ENCODE measurements around the gene PHACTR3. TPM values are rescaled to one million over a fixed set of nuclear protein-coding genes. Genes with fewer than 3 reads are reported as not detected.

The PHACTR3 gene
- total RNA-seq, 4 donors from 2014 or later: 0.26 to 3.2 (median 0.57) TPM

- Histone ChIP-seq H3K4me3 (no peak overlapping the region), H3K27ac (no peak overlapping the region), H3K9me3 (no peaks in the 10 kb centered on the region), H3K4me1 (no peaks in the 10 kb centered on the region), H3K27me3 (no peaks in the 10 kb centered on the region), H3K36me3 (no peaks in the 10 kb centered on the region)
- no peak for DNase-seq
- intact Hi-C loops (cut with DNase I; ENCODE audit: low total_unique reads): no loop called here
- TF ChIP-seq CTCF (IDR thresholded peaks at IDR 0.05) (no peak), POLR2A (IDR thresholded peaks at IDR 0.05) (no peak)
Measured at GRCh38 chr20:59591061-59591460, 13.3 kb upstream of the PHACTR3 start.

- H3K9me3 ChIP-seq: no peaks in the 10 kb centered on the region
- no peaks in the 10 kb centered on the region for H3K36me3 ChIP-seq
- H3K4me1 ChIP-seq: no peaks in the 10 kb centered on the region
- intact Hi-C loops (cut with DNase I; ENCODE audit: low total_unique reads): no loop called here
- H3K4me3 ChIP-seq: no peak overlapping the region
- no peak for DNase-seq
- H3K27me3 ChIP-seq: no peaks in the 10 kb centered on the region
- no peak for TF ChIP-seq CTCF (IDR thresholded peaks at IDR 0.05)
- TF ChIP-seq POLR2A (IDR thresholded peaks at IDR 0.05): no peak
- H3K27ac ChIP-seq: no peak overlapping the region
Measured at GRCh38 chr20:59596690-59597089, 7.7 kb upstream of the PHACTR3 start.

GRCh38 chr20:59597240-59597639, 7.1 kb upstream of the PHACTR3 start:
- Histone ChIP-seq H3K4me3 (no peak overlapping the region), H3K4me1 (no peaks in the 10 kb centered on the region), H3K27me3 (no peaks in the 10 kb centered on the region), H3K36me3 (no peaks in the 10 kb centered on the region), H3K9me3 (no peaks in the 10 kb centered on the region), H3K27ac (no peak overlapping the region)
- no peak for DNase-seq
- TF ChIP-seq POLR2A (IDR thresholded peaks at IDR 0.05): no peak
- TF ChIP-seq CTCF (IDR thresholded peaks at IDR 0.05): no peak
- intact Hi-C loops (cut with DNase I; ENCODE audit: low total_unique reads): no loop called here

GRCh38 chr20:59598625-59599310, 5.6 kb upstream of the PHACTR3 start:
- H3K9me3 ChIP-seq: no peaks in the 10 kb centered on the region
- intact Hi-C loops (cut with DNase I; ENCODE audit: low total_unique reads): no loop called here
- no peak overlapping the region for H3K27ac ChIP-seq
- no peak for DNase-seq
- H3K36me3 ChIP-seq: no peaks in the 10 kb centered on the region
- H3K27me3 ChIP-seq: peaks cover 0 to 5% of the 10 kb centered on the region in 2 donors
- no peaks in the 10 kb centered on the region for H3K4me1 ChIP-seq
- no peak overlapping the region for H3K4me3 ChIP-seq
- TF ChIP-seq CTCF (IDR thresholded peaks at IDR 0.05): peak in 3 of 4 experiments; percentile 31 to 48 (median 37)
- no peak for TF ChIP-seq POLR2A (IDR thresholded peaks at IDR 0.05)

GRCh38 chr20:59599941-59600340, 4.4 kb upstream of the PHACTR3 start:
- Histone ChIP-seq H3K9me3 (no peaks in the 10 kb centered on the region), H3K27me3 (peaks cover 0 to 12% of the 10 kb centered on the region in 2 donors), H3K27ac (no peak overlapping the region), H3K4me1 (no peaks in the 10 kb centered on the region), H3K4me3 (no peak overlapping the region), H3K36me3 (no peaks in the 10 kb centered on the region)
- intact Hi-C loops (cut with DNase I; ENCODE audit: low total_unique reads): no loop called here
- no peak for TF ChIP-seq CTCF (IDR thresholded peaks at IDR 0.05)
- DNase-seq: no peak
